Astrocyte (in vitro differentiated cells and primary cell): ENCODE data around the gene CCL25. TPM values are rescaled to one million over a fixed set of nuclear protein-coding genes. Genes with fewer than 3 reads are reported as not detected.
"Not testable (repeated sequence)": the region's sequence is repeated elsewhere in the genome, so short reads cannot be mapped to it uniquely, and the experiment has no call there.

Experiments used
- DNase-seq: peaks from one replicate; pipeline ENCODE4 v3.0.0-alpha.2; 2010; ENCODE audit warnings: low read depth
- FAIRE-seq: peaks from 2 replicates; lab custom pipeline; 2011; peaks lifted over from hg19 to GRCh38; lab: Jason Lieb, UNC
- H2AFZ ChIP-seq: 2 replicates; pipeline ENCODE4 v1.6.0; 2012; ENCODE audit warnings: low read depth, low read length, inconsistent platforms
- H3K27ac ChIP-seq: 2 replicates; pipeline ENCODE4 v1.5.1; 2011; ENCODE audit warnings: low read depth, low read length, inconsistent platforms
- H3K27me3 ChIP-seq: 2 replicates; pipeline ENCODE4 v1.6.0; 2011; ENCODE audit warnings: low read length, inconsistent platforms; ENCODE audit not compliant: insufficient read depth
- H3K36me3 ChIP-seq: 2 replicates; pipeline ENCODE4 v1.5.1; 2011; ENCODE audit warnings: low read length, inconsistent platforms; ENCODE audit not compliant: insufficient read depth
- H3K4me1 ChIP-seq: 2 replicates; pipeline ENCODE4 v1.5.1; 2011; ENCODE audit warnings: low read length, inconsistent platforms; ENCODE audit not compliant: insufficient read depth
- H3K4me2 ChIP-seq: 2 replicates; pipeline ENCODE4 v1.6.0; 2012; ENCODE audit warnings: low read length, inconsistent platforms
- H3K4me3 ChIP-seq: 2 replicates; pipeline ENCODE4 v1.5.1; 2011; ENCODE audit warnings: low read depth, mild to moderate bottlenecking, low read length, inconsistent platforms; ENCODE audit not compliant: insufficient read depth
- H3K79me2 ChIP-seq: 2 replicates; pipeline ENCODE4 v1.6.0; 2012; ENCODE audit warnings: mild to moderate bottlenecking, low read length, inconsistent platforms; ENCODE audit not compliant: insufficient read depth
- H3K9ac ChIP-seq: 2 replicates; pipeline ENCODE4 v1.6.0; 2012; ENCODE audit warnings: mild to moderate bottlenecking, low read length, inconsistent platforms
- H3K9me3 ChIP-seq: 2 replicates; pipeline ENCODE4 v1.5.1; 2012; ENCODE audit warnings: low read depth, mild to moderate bottlenecking, low read length, inconsistent platforms; ENCODE audit not compliant: insufficient read depth
- H4K20me1 ChIP-seq: 2 replicates; pipeline ENCODE4 v1.6.0; 2012; ENCODE audit warnings: low read length, inconsistent platforms; ENCODE audit not compliant: insufficient read depth
- H3K27ac Mint-ChIP-seq: one replicate; pipeline ENCODE4 v1.8.0; 2021; ENCODE audit warnings: mild to moderate bottlenecking, mixed read lengths; ENCODE audit not compliant: unreplicated experiment
- H3K27me3 Mint-ChIP-seq: one replicate; pipeline ENCODE4 v1.8.0; 2021; ENCODE audit warnings: low read depth, mixed read lengths; ENCODE audit not compliant: unreplicated experiment
- H3K36me3 Mint-ChIP-seq: one replicate; pipeline ENCODE4 v1.8.0; 2021; ENCODE audit warnings: low read depth, mixed read lengths; ENCODE audit not compliant: unreplicated experiment
- H3K4me1 Mint-ChIP-seq: one replicate; pipeline ENCODE4 v1.8.0; 2021; ENCODE audit warnings: low read depth, mixed read lengths; ENCODE audit not compliant: unreplicated experiment
- H3K4me3 Mint-ChIP-seq: one replicate; pipeline ENCODE4 v1.8.0; 2021; ENCODE audit warnings: mild to moderate bottlenecking, moderate library complexity, mixed read lengths; ENCODE audit not compliant: unreplicated experiment
- H3K9me3 Mint-ChIP-seq: one replicate; pipeline ENCODE4 v1.8.0; 2021; ENCODE audit warnings: mild to moderate bottlenecking, mixed read lengths; ENCODE audit not compliant: unreplicated experiment
- CTCF ChIP-seq: IDR thresholded peaks from 2 replicates; pipeline ENCODE4 v1.5.1; 2011; ENCODE audit warnings: low read depth, mild to moderate bottlenecking, inconsistent platforms, low read length, moderate library complexity; ENCODE audit not compliant: insufficient read depth
- EZH2 ChIP-seq: IDR thresholded peaks from 2 replicates; pipeline ENCODE4 v1.6.1; 2012; ENCODE audit warnings: mild to moderate bottlenecking, low read length, inconsistent platforms; ENCODE audit not compliant: insufficient read depth
- total RNA-seq: library from RNA; stranded (reverse); gene quantifications from 2 replicates; pipeline ENCODE4 v1.2.1, GENCODE V29; 2021

The CCL25 gene
- total RNA-seq, 1 donor from 2014 or later: not detected

DNA sequence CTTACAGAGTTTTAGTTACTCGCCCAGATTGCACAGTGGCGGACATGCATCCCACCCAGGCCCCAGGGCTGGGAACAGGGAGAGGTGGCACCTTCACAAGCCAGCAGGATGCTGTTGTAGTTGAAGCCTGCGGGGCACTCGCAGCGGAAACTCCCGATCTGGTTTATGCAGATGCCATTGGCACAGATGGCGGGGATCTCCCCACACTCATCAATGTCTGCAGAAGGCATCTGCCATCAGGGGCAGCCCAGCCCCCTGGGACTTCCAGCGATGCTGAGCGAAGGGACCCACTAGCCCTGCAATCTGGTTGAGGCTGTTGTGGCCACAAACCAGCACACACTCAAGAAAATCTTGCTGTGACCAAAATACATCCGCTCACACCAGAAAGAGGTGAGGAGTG is 44.6 kb downstream of the CCL25 start:
- Mint-ChIP-seq H3K9me3 (peaks cover 22% of the 10 kb centered on the region), H3K4me1 (no peaks in the 10 kb centered on the region), H3K4me3 (no peak overlapping the region), H3K27me3 (peaks cover 2% of the 10 kb centered on the region), H3K36me3 (peaks cover 9% of the 10 kb centered on the region), H3K27ac (no peak overlapping the region)
- Histone ChIP-seq H3K4me3 (no peak overlapping the region), H3K9me3 (peaks cover 20% of the 10 kb centered on the region), H3K27me3 (no peaks in the 10 kb centered on the region), H2AFZ (no peak overlapping the region), H3K27ac (no peak overlapping the region), H3K9ac (no peak overlapping the region), H3K36me3 (no peaks in the 10 kb centered on the region), H3K4me2 (no peak overlapping the region), H4K20me1 (no peaks in the 10 kb centered on the region), H3K4me1 (no peaks in the 10 kb centered on the region), H3K79me2 (no peaks in the 10 kb centered on the region)
- DNase-seq (no peak), FAIRE-seq (no peak)
- TF ChIP-seq CTCF (no peak), EZH2 (no peak)

- Histone ChIP-seq H3K9ac (no peak overlapping the region), H3K9me3 (peaks cover 20% of the 10 kb centered on the region), H4K20me1 (no peaks in the 10 kb centered on the region), H3K4me1 (no peaks in the 10 kb centered on the region), H3K27ac (no peak overlapping the region), H3K4me3 (no peak overlapping the region), H3K79me2 (no peaks in the 10 kb centered on the region), H3K36me3 (no peaks in the 10 kb centered on the region), H2AFZ (no peak overlapping the region), H3K27me3 (no peaks in the 10 kb centered on the region), H3K4me2 (no peak overlapping the region)
- no peak for DNase-seq
- no peak overlapping the region for H3K27ac Mint-ChIP-seq
- H3K36me3 Mint-ChIP-seq: peaks cover 11% of the 10 kb centered on the region
- no peak overlapping the region for H3K4me3 Mint-ChIP-seq
- no peak for TF ChIP-seq EZH2
- TF ChIP-seq CTCF: no peak
- no peak for FAIRE-seq
- H3K9me3 Mint-ChIP-seq: peaks cover 22% of the 10 kb centered on the region
- peaks cover 5% of the 10 kb centered on the region for H3K27me3 Mint-ChIP-seq
- H3K4me1 Mint-ChIP-seq: no peaks in the 10 kb centered on the region
These were observed 45.4 kb downstream of the CCL25 start for GRCh38 chr19:8097681-8098567.

- Histone ChIP-seq H3K36me3 (no peaks in the 10 kb centered on the region), H4K20me1 (no peaks in the 10 kb centered on the region), H3K9me3 (peaks cover 1% of the 10 kb centered on the region), H3K4me3 (no peak overlapping the region), H3K27me3 (no peaks in the 10 kb centered on the region), H3K79me2 (no peaks in the 10 kb centered on the region), H2AFZ (no peak overlapping the region), H3K4me1 (no peaks in the 10 kb centered on the region), H3K27ac (no peak overlapping the region), H3K9ac (no peak overlapping the region), H3K4me2 (no peak overlapping the region)
- FAIRE-seq (no peak), DNase-seq (no peak)
- peaks cover 9% of the 10 kb centered on the region for H3K27me3 Mint-ChIP-seq
- no peak for TF ChIP-seq EZH2
- TF ChIP-seq CTCF: no peak
- peaks cover 12% of the 10 kb centered on the region for H3K9me3 Mint-ChIP-seq
- no peaks in the 10 kb centered on the region for H3K4me1 Mint-ChIP-seq
- H3K4me3 Mint-ChIP-seq: no peak overlapping the region
- H3K27ac Mint-ChIP-seq: no peak overlapping the region
- H3K36me3 Mint-ChIP-seq: peaks cover 4% of the 10 kb centered on the region
These were observed 48.8 kb downstream of the CCL25 start for GRCh38 chr19:8101311-8101710.

GRCh38 chr19:8101910-8102309 is 49.4 kb downstream of the CCL25 start:
- not testable (repeated sequence) for H3K27me3 ChIP-seq, DNase-seq, FAIRE-seq, H3K9ac ChIP-seq, H3K4me2 ChIP-seq, H3K27ac ChIP-seq, H4K20me1 ChIP-seq, H3K79me2 ChIP-seq, H2AFZ ChIP-seq, H3K27ac Mint-ChIP-seq, H3K4me3 Mint-ChIP-seq, H3K4me1 Mint-ChIP-seq, H3K9me3 Mint-ChIP-seq, H3K4me3 ChIP-seq, H3K4me1 ChIP-seq, H3K27me3 Mint-ChIP-seq, H3K36me3 Mint-ChIP-seq, H3K9me3 ChIP-seq, H3K36me3 ChIP-seq
